Measurements from ENCODE around the gene SMIM8. TPM values are rescaled to one million over a fixed set of nuclear protein-coding genes. Genes with fewer than 3 reads are reported as not detected.

SMIM8 gene
- total and polyA plus RNA-seq, 2 experiments from 2014 or later = 11.4 to 23.5 TPM

- ATAC-seq = no peak
- peaks cover 2% of the 10 kb centered on the region for H3K27me3 Mint-ChIP-seq (ENCODE audit: insufficient read depth, low read depth, poor library complexity)
- no peak for TF ChIP-seq ZNF114 (CRISPR knock-in tag; IDR thresholded peaks at IDR 0.05)
- no peak for TF ChIP-seq ZNF462 (CRISPR knock-in tag; IDR thresholded peaks at IDR 0.05)
- TF ChIP-seq NANOG (IDR thresholded peaks at IDR 0.05; ENCODE audit: borderline replicate concordance) = no peak
- no peak for TF ChIP-seq EZH2phosphoT487 (IDR thresholded peaks at IDR 0.05; ENCODE audit: unreplicated experiment)
- no peak for TF ChIP-seq POLR2AphosphoS5 (IDR thresholded peaks at IDR 0.05; ENCODE audit: low read depth)
- no peak for TF ChIP-seq EZH2 (IDR thresholded peaks at IDR 0.05; ENCODE audit: low read depth, unreplicated experiment)
- no peak for TF ChIP-seq JUNB (IDR thresholded peaks at IDR 0.05; ENCODE audit: unreplicated experiment)
- TF ChIP-seq STAT1 (IDR thresholded peaks at IDR 0.05; ENCODE audit: unreplicated experiment) = no peak
- TF ChIP-seq CTCF (conservative IDR thresholded peaks at IDR 0.05; ENCODE audit: low read depth in 2 of 2) = no peak
- no peak for TF ChIP-seq ETS1 (IDR thresholded peaks at IDR 0.05)
- TF ChIP-seq ZNF331 (CRISPR knock-in tag; IDR thresholded peaks at IDR 0.05; ENCODE audit: low read depth) = no peak
- no peak for TF ChIP-seq CREB1 (CRISPR knock-in tag; IDR thresholded peaks at IDR 0.05; ENCODE audit: low read depth)
- no peak for TF ChIP-seq REST (IDR thresholded peaks at IDR 0.05; ENCODE audit: unreplicated experiment)
Measured at GRCh38 chr6:87350516-87350915, 28.1 kb downstream of the SMIM8 start.

More at GRCh38 chr6:87350516-87350915, 28.1 kb downstream of the SMIM8 start:
- Histone ChIP-seq H3K4me1 (ENCODE audit: insufficient read depth) (no peaks in the 10 kb centered on the region), H3K4me3 (no peak overlapping the region), H3K79me2 (replicated peaks; ENCODE audit: insufficient read depth) (no peaks in the 10 kb centered on the region), H3F3A (replicated peaks; ENCODE audit: low read depth) (no peaks in the 10 kb centered on the region), H3K4me2 (no peak overlapping the region), H3K27me3 (ENCODE audit: insufficient read depth) (no peaks in the 10 kb centered on the region), H3K27ac (ENCODE audit: low read depth) (no peak overlapping the region), H3K36me3 (ENCODE audit: insufficient read depth) (no peaks in the 10 kb centered on the region), H2AFZ (no peak overlapping the region), H4K20me1 (replicated peaks; ENCODE audit: insufficient read depth) (no peaks in the 10 kb centered on the region), H3K9me2 (ENCODE audit: insufficient read depth) (no peaks in the 10 kb centered on the region; the same call in 1 of the 2 replicates)
- Mint-ChIP-seq H3K4me1 (no peaks in the 10 kb centered on the region), H3K36me3 (ENCODE audit: low read depth) (no peaks in the 10 kb centered on the region), H3K27ac (no peak overlapping the region), H3K9me3 (no peaks in the 10 kb centered on the region), H3K4me3 (no peak overlapping the region)
- no peak for DNase-seq (ENCODE audit: low spot score)

All from GM23338 (cell line).